CD4-positive, alpha-beta T cell treated with Interleukin-17A for 4 hours (primary cell): ENCODE data around the gene COLGALT1.
"Not testable (repeated sequence)": the region's sequence is repeated elsewhere in the genome, so short reads cannot be mapped to it uniquely, and the experiment has no call there.

Experiments used
- DNase-seq: peaks from one replicate; pipeline ENCODE4 v3.0.0-alpha.2; 2020; ENCODE audit warnings: mixed read lengths

Gene COLGALT1

DNA sequence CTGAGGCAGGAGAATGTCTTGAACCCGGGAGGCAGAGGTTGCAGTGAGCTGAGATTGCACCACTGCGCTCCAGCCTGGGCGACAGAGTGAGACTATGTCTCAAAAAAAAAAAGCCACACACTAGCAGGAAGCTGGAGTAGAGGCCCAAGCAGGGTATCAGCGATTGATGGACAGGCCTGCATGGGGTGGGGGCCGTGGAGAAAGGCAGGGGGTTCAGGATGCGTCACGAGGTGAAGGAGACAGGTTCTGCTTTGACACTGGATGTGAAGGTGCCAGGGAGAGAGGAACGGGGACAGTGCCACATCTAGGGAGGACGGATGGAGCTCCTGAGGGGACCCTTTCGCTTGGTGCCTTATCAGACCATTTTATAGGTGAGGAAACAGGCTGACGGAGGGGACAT lies 7.1 kb downstream of the COLGALT1 start:
- DNase-seq, result no peak

DNA sequence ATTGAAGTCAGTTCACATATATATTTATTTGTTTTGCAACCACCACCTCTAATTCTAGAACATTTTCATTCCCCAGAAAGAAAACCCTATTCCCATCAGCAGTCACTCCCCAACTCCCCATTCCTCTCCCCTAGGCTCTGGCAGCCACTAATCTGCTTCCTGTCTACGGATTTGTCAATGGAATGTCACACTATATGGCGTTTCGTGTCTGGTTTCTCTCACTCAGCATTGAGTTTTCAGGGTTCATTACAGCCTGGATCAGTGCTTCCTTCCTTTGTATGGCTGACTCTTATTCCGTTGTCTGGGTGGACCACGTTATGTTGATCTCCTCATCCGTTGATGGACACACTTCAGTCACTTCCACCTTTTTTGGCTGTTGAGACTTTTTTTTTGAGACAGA lies 9.3 kb downstream of the COLGALT1 start:
- no peak for DNase-seq

DNA sequence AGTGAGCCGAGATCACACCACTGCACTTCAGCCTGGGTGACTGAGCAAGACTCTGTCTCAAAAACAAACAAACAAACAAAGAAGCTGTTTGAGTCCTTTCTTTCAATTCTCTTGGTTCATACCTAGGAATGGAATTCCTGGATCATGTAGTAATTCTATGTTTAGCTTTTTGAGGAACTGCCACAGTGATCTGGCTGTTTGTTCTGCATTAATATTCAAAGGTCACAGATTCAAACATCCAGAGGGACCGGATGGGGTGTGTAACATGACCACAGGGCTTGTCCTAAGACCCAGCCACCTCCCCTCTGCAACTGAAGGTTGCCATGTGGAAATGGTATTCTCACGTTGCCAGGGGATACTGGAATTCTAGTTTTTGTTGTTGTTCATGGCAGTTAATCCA lies 10.2 kb downstream of the COLGALT1 start:
- DNase-seq, result no peak

GRCh38 chr19:17567940-17568339 lies 12.5 kb downstream of the COLGALT1 start:
- no peak for DNase-seq

- not testable (repeated sequence) for DNase-seq
These were observed 14.8 kb downstream of the COLGALT1 start for GRCh38 chr19:17570291-17570690.

DNA sequence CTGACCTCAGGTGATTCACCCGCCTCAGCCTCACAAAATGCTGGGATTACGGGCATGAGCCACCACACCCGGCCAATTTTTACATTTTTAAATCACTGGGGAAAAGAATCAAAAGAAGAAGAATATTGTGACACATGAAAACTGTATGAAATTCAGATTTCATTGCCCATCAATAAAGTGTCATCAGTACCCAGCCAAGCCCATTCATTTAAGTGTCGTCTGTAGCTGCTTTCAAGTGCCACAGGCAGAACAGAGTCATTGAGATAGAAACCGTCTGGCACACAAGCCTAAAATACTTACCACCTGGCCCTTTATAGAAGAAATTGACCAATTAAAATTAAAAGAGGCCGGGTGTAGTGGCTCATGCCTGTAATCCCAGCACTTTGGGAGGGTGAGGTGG lies 15.3 kb downstream of the COLGALT1 start:
- no peak for DNase-seq

- DNase-seq, result no peak
These were observed 17.2 kb downstream of the COLGALT1 start for GRCh38 chr19:17572638-17573037.

DNA sequence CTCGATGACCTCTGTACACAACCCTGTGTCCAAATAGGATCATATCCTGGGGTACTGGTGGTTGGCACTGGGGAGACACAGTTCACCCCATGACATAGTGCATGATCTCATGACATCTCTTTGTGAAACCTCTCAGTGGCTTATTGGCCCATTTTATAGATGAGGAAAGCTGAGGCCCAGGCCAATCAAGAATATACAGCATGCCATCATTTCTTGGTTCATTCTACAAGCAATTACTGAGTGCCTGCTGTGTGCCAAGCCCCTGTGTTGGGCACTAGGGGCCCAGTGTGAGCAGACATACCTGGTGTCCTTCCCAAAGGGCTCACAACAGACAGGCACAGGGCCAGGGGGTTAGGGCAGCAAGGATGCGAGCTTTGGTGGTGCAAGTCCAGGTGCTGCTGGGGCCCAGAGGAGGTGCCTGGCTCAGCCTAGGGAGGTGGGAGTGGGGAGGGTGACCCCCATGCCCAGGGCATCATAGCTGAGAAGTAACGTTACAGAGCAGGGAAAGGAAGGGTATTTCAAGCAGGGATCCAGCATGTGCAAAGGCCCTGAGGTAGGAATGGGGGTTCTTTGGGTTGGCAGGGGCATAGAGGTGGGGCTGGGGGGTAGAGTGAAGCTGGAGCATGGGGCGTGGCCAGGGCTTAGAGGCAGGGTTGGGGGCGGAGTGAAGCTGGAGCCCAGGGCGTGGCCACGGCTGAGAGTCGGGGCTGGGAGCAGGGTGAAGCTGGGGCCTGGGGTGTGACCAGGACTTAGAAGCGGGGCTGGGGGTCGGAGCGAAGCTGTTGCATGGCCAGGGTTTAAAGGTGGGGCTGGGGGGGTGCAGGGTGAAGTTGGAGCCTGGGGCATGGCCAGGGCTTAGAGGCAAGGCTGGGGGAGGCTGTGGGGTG lies 20.7 kb downstream of the COLGALT1 start:
- no peak for DNase-seq

DNA sequence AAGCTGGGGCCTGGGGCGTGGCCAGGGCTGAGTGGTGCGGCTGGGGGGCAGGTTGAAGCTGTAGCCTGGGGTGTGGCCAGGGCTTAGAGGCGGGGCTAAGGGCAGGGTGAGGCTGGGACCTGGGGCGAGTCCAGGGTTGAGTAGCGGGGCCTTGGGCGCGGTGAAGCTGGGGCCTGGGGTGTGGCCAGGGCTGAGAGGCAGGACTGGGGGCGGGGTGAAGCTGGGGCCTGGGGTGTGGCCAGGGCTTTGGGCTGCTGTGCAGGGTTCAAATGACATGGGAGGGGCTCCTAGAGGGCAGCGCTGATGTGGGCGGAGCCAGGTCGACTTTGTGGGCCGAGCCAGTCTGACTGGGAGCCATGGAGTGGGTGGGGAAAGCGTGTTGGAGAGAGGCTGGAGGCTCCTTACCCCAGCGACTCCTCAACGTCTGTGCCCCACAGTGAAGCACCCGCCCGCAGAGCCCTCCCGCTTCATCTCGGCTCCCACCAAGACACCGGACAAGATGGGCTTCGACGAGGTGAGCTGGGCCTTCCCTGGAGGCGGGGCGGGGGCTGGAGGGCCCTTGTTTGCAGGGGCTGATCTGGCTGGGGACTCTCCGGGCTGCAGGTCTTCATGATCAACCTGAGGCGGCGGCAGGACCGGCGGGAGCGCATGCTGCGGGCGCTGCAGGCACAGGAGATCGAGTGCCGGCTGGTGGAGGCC lies 21.5 kb downstream of the COLGALT1 start:
- no peak for DNase-seq

DNA sequence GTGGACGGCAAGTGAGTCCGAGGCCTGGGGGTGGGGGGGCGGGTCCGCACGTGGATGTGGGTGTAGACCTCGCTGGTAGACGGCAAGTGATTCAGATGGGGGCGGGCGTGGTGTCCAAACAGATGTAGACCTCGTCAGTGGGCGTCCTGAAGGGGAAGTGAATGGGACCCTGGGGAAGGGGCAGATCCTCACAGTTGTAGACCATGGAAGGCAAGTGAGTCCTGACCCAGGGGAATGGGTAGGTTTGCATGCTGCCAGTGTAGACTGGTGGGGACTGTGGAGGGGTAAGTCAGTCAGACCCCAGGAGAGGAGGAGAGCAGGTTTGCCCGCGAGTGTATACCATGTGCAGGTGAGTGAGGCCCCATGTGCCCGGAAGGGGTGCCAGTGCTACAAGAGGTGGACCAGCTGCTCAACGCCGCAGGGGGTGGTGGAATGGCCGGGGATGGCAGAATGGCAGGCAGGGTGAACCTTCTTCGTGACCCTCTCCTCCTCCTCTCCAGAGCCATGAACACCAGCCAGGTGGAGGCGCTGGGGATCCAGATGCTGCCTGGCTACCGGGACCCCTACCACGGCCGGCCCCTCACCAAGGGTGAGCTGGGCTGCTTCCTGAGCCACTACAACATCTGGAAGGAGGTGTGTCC lies 22.1 kb downstream of the COLGALT1 start:
- no peak for DNase-seq

- no peak for DNase-seq
These were observed 24.3 kb downstream of the COLGALT1 start for GRCh38 chr19:17579661-17580244.

DNA sequence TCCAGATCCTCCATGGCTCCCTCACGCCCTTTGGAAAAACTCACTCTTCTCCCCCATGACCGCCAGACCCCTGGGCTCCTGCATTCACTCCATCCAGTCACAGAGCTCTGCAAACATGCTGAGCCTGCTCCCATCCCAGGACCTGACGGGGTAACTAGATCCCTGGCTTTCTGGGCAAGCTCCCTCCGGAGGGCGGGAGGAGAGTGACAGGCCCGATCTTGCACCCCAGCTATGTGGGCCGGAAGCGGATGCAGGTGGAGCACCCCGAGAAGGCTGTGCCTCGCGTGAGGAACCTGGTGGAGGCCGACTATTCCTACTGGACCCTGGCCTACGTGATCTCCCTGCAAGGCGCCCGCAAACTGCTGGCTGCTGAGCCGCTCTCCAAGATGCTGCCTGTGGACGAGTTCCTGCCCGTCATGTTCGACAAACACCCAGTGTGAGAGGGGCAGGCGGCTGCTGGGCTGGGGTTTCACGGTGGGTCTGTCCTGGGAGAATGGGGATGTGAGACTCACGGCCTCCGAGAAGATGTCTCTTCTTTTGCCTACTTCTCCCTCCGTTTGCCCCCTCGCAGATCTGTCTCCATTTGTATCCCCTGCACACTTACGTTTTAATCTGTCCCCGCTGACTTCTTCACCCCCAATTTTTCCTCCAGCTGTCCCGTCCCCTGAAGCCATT lies 25.2 kb downstream of the COLGALT1 start:
- no peak for DNase-seq

GRCh38 chr19:17581211-17581874 lies 25.9 kb downstream of the COLGALT1 start:
- no peak for DNase-seq

GRCh38 chr19:17582613-17583012 lies 27.2 kb downstream of the COLGALT1 start:
- no peak for DNase-seq

GRCh38 chr19:17584132-17584531 lies 28.7 kb downstream of the COLGALT1 start:
- no peak for DNase-seq

DNA sequence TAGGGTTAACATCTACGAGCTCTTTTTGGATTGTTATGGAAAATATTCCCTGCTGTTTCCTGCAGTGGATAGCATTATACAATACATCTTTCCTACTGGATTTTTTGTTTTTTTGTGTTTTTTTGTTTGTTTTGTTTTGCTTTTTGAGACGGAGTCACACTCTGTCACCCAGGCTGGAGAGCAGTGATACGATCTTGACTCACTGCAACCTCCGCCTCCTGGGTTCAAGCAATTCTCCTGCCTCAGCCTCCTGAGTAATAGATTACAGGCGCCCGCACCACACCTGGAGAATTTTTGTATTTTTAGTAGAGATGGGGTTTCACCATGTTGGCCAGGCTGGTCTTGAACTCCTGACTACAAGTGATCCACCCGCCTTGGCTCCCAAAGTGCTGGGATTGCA lies 29.9 kb downstream of the COLGALT1 start:
- not testable (repeated sequence) for DNase-seq

GRCh38 chr19:17590866-17591265 lies 35.4 kb downstream of the COLGALT1 start:
- no peak for DNase-seq

GRCh38 chr19:17594296-17594695 lies 38.8 kb downstream of the COLGALT1 start:
- not testable (repeated sequence) for DNase-seq

GRCh38 chr19:17598063-17598462 lies 42.6 kb downstream of the COLGALT1 start:
- DNase-seq, result not testable (repeated sequence)

DNA sequence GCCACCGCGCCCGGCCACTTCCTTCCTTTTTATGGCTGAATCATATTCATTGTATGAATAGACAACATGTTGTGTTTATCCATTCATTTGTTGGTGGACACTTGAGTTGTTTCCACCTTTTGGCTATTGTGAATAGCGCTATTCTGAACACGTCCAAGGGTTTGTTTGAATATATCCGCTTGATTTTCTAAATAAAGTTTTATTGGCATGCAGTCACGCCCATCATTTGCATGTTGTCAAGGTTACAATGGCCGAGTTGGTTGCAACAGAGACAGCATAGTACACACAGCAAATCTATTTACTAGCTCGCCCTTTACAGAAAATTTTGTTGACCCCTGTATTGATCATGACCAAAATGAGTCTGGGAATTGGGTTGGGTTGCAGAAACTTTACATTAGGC lies 43.5 kb downstream of the COLGALT1 start:
- DNase-seq, result no peak

DNA sequence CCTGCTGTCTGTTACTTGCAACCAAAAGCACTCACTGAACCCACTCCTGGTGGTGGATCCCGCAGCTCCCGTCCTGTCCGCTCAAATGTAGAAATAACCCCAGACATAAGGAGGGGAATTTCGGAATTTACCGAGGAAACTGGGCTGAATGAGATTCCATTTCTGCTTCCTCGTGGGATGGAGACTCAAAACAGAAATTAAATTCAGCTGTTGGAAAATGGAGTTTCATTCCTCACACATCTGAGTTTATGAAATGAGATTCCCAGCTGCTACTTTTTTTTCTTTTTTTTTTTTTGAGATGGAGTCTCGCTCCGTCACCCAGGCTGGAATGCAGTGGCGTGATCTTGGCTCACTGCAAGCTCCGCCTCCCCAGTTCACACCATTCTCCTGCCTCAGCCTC lies 44.3 kb downstream of the COLGALT1 start:
- DNase-seq, result no peak

DNA sequence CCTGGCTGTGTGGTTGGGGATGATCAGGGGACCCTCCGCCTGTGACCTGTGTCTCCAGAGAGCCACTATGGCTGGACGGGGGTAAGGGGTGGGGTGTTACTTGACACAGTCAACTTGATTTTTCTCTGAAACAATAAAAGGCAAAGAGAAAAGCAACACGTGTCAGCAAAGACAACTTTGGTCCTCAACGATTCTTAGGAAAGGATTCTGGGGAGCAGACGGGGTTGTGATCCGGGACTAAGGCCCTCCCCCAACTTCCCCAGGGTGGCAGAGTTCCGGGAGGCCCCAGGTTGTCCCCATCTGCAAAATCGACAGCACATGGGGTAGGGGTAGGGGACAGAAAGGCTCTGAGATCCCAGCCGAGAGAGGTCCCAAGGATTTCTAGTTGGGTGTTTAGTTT lies 46.2 kb downstream of the COLGALT1 start:
- no peak for DNase-seq
